Common myeloid progenitor, CD34-positive (primary cell): ENCODE data around the gene NAT8L.
A peak's percentile ranks its signal among the peaks of the same experiment; 100 is the strongest.

Experiments
- CTCF ChIA-PET: fragments of 350-600 bp; sonication (Branson Sonifier 250); formaldehyde crosslinking; loops from one replicate; lab custom pipeline; 2021; ENCODE audit warnings: antibody characterized with exemption; lab: Charles Lee
- POLR2A ChIA-PET: fragments of 350-600 bp; sonication (Branson Sonifier 250); formaldehyde crosslinking; loops from one replicate; lab custom pipeline; 2021; ENCODE audit warnings: antibody characterized with exemption; lab: Charles Lee
- DNase-seq, 3 donors: peaks; one replicate each; pipeline versions ENCODE4 v3.0.0 to v3.0.0-alpha.2; 2013
- H3K27ac ChIP-seq, 2 experiments: 1 replicate in 1 of 2; 2 replicates in 1 of 2; pipeline ENCODE4 v1.7.0; 2013; ENCODE audit warnings: inconsistent platforms in 2 of 2, low read length in 2 of 2, mild to moderate bottlenecking in 2 of 2, low read depth in 1 of 2, moderate library complexity in 1 of 2; ENCODE audit not compliant: severe bottlenecking in 2 of 2, insufficient read depth in 1 of 2, poor library complexity in 1 of 2
- H3K27me3 ChIP-seq, 5 experiments: replicated peaks in 2 of 5; 1 replicate in 3 of 5; 2 replicates in 2 of 5; pipeline versions ENCODE4 v1.6.1 to v1.7.0; 2013; ENCODE audit warnings: low read length in 4 of 5, mild to moderate bottlenecking in 2 of 5, moderate library complexity in 2 of 5, inconsistent platforms in 1 of 5; ENCODE audit not compliant: insufficient read depth in 5 of 5, control insufficient read depth in 4 of 5
- H3K36me3 ChIP-seq, 4 experiments: 1 replicate in 2 of 4; 2 replicates in 2 of 4; pipeline versions ENCODE4 v1.6.1 to v1.7.0; 2013; ENCODE audit warnings: low read length in 3 of 4, control low read depth in 1 of 4, mild to moderate bottlenecking in 1 of 4; ENCODE audit not compliant: control insufficient read depth in 4 of 4, insufficient read depth in 4 of 4
- H3K4me1 ChIP-seq, 4 experiments: 1 replicate in 3 of 4; 2 replicates in 1 of 4; pipeline versions ENCODE4 v1.6.1 to v1.7.1; 2013; ENCODE audit warnings: low read length in 3 of 4, mild to moderate bottlenecking in 3 of 4, control low read depth in 1 of 4, inconsistent platforms in 1 of 4, moderate library complexity in 1 of 4; ENCODE audit not compliant: control insufficient read depth in 4 of 4, insufficient read depth in 4 of 4; ENCODE audit errors: control extremely low read depth in 1 of 4
- H3K4me3 ChIP-seq, 7 experiments: 1 replicate in 4 of 7; 2 replicates in 3 of 7; pipeline versions ENCODE4 v1.5.1 to v1.7.0; 2013; ENCODE audit warnings: mild to moderate bottlenecking in 7 of 7, low read length in 6 of 7, moderate library complexity in 6 of 7, inconsistent platforms in 2 of 7, low read depth in 2 of 7, control low read depth in 1 of 7; ENCODE audit not compliant: insufficient read depth in 4 of 7, control insufficient read depth in 1 of 7; ENCODE audit errors: extremely low read depth in 1 of 7
- H3K9me3 ChIP-seq, 5 experiments: 1 replicate in 4 of 5; 2 replicates in 1 of 5; pipeline versions ENCODE4 v1.6.1 to v1.7.1; 2013; ENCODE audit warnings: low read length in 4 of 5, mild to moderate bottlenecking in 2 of 5, inconsistent platforms in 1 of 5, low read depth in 1 of 5, moderate library complexity in 1 of 5; ENCODE audit not compliant: control insufficient read depth in 4 of 5, insufficient read depth in 2 of 5; ENCODE audit errors: control extremely low read depth in 1 of 5
- WGBS: methylation state at CpG from one replicate; pipeline ENCODE4 v1.1.5; 2013; ENCODE audit not compliant: insufficient coverage; 5-methylcytosine and 5-hydroxymethylcytosine counted together

The NAT8L gene

DNA sequence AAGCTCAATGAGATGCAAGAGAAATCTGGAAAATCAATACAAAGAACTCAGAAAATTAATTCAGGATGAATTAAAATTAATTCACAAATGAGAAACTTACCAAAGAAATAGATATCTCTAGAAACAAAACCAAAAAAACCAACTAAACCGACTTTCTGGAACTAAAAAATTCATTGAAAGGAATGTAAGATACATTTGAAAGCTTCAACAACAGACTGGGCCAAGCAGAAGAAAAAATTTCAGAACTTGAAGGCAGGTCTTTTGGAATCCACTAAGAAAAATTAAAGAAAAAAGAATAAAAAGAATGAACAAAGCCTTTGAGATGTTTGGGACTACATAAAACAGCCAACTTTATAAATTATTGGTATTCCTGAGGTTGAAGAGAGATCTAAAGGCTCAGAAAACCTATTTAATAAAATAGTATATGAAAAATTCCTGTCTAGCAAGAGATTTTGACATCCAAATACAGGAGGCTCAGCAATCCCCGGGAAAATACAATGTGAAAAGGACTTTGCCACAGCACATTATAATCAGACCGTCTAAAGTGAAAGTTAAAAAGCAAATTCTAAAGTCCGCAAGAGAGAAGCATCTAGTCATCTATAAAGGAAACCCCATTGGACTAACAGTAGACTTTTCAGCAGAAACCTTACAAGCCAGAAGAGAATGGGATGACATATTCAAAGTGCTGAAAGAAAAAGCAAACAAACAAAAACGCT lies 44.2 kb downstream of the NAT8L start:
- Histone ChIP-seq H3K27ac (no peak overlapping the region), H3K4me1 (no peaks in the 10 kb centered on the region), H3K36me3 (no peaks in the 10 kb centered on the region), H3K27me3 (peaks cover 0 to 4% (median 3%) of the 10 kb centered on the region in 5 experiments), H3K4me3 (no peak overlapping the region), H3K9me3 (peaks cover 0 to 29% (median 17%) of the 10 kb centered on the region in 5 experiments)
- DNase-seq = no peak
- CTCF ChIA-PET = no interaction called here
- 100% methylated on average over 3 of the region's 5 CpGs for WGBS
- POLR2A ChIA-PET = no interaction called here

DNA sequence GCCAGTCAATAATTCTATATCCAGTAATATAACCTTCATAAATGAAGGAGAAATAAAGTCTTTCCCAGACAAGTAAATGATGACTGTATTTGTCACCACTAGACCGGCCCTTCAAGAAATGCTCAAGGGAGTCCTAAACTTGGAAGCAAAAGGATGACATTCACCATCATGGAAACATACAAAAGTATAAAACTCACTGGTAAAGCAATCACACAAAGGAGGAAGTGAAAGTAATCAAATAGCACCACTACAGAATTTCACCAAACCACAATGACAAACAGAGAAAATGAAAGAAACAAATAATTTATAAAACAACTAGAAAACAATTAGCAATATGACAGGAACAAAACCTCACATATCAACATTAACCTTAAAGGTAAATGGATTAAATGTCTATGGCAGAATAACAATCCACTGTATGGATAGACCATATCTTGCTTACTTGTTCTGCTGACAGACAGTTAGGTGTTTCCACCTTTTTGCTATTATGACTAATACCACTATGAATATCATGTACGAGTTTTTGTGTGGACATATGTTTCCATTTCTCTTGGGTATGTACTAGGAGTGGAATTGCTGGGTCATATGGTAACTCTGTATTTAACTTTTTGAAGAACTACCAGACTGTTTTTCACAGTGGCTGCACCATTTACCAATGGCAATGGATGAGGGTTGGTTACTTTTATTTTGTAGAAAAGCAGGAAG lies 44.9 kb downstream of the NAT8L start:
- H3K4me1 ChIP-seq = no peaks in the 10 kb centered on the region
- ChIA-PET POLR2A (no interaction called here), CTCF (no interaction called here)
- 100% methylated on average over 1 of the region's 2 CpGs for WGBS
- H3K4me3 ChIP-seq = no peak overlapping the region
- no peaks in the 10 kb centered on the region for H3K36me3 ChIP-seq
- peaks cover 0 to 29% (median 17%) of the 10 kb centered on the region in 5 experiments for H3K9me3 ChIP-seq
- peaks cover 0 to 9% (median 6%) of the 10 kb centered on the region in 5 experiments for H3K27me3 ChIP-seq
- DNase-seq = peak in 2 of 3 donors; percentile 10 to 17
- no peak overlapping the region for H3K27ac ChIP-seq

DNA sequence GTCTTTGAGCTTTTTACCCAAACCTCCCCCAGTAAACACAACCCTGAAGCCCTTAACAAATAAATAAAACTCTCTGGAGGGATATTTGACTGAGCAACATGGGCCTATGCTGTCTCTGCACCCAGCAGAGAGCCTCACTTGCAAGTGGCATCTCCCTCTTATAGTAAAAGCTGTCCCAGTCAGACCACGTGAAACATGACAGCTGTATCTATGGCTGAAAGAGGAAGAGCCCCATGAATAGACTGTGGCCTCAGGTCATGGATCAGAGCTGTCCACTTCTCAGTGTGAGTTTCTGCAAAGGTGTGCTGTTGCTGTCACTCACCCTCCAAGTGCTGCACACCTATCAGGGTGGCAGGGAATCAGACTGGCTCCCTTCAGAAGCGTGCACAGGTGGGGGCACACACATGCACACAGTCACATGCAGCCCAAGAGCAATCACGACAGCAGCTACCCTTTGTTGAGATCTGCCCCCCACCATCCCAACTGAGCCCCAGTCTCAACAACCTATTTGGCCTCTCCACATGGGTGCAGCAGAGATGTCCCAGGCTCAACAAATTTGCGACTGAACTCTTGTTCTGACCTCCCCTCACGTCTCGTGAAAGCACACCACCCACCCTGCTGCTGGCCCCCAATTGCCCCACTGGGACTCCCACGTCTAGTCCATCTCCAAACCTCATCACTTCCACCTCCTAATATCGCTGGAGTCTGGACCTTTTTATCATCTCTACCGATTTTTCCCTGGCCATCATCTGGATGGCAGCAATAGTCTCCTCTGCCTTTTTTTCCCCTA lies 45.6 kb downstream of the NAT8L start:
- Histone ChIP-seq H3K4me3 (no peak overlapping the region), H3K4me1 (no peaks in the 10 kb centered on the region), H3K27ac (no peak overlapping the region), H3K36me3 (no peaks in the 10 kb centered on the region), H3K9me3 (peaks cover 0 to 29% (median 17%) of the 10 kb centered on the region in 5 experiments), H3K27me3 (peaks cover 0 to 9% (median 6%) of the 10 kb centered on the region in 5 experiments)
- ChIA-PET POLR2A (interaction anchor here (0.6 kb wide), 1 partner anchor 427 kb away, joined by 3 read pairs; no protein-coding TSS in a partner anchor), CTCF (no interaction called here)
- no peak for DNase-seq
- 89% methylated on average over 9 of the region's 9 CpGs for WGBS

DNA sequence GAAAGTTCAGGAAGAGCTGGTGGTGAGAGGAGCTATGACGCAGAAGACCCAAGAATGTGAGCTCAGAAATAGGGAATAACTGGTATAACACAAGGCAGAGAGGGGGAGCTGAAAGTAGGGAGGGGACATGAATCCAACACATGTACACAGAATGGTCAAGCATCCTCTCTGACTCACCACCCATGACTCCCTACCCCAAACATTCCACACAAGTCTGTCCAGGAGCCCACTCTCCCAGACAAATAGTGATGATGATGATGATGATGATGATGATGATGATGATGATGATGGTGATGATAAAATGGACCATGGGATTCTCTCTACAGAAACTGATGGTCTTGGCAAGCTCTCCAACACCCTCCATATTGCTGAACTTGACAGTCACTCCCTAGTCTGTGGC lies 46.4 kb downstream of the NAT8L start:
- POLR2A ChIA-PET = no interaction called here
- CTCF ChIA-PET = interaction anchor here (0.7 kb wide), 1 partner anchor 99 kb away, joined by 3 read pairs; no protein-coding TSS in a partner anchor
- Histone ChIP-seq H3K27me3 (peaks cover 0 to 9% (median 6%) of the 10 kb centered on the region in 5 experiments), H3K36me3 (no peaks in the 10 kb centered on the region), H3K4me1 (no peaks in the 10 kb centered on the region), H3K4me3 (no peak overlapping the region), H3K9me3 (peaks cover 0 to 29% (median 17%) of the 10 kb centered on the region in 5 experiments), H3K27ac (no peak overlapping the region)
- WGBS = 100% methylated on average over 1 of the region's 1 CpG
- DNase-seq = no peak

DNA sequence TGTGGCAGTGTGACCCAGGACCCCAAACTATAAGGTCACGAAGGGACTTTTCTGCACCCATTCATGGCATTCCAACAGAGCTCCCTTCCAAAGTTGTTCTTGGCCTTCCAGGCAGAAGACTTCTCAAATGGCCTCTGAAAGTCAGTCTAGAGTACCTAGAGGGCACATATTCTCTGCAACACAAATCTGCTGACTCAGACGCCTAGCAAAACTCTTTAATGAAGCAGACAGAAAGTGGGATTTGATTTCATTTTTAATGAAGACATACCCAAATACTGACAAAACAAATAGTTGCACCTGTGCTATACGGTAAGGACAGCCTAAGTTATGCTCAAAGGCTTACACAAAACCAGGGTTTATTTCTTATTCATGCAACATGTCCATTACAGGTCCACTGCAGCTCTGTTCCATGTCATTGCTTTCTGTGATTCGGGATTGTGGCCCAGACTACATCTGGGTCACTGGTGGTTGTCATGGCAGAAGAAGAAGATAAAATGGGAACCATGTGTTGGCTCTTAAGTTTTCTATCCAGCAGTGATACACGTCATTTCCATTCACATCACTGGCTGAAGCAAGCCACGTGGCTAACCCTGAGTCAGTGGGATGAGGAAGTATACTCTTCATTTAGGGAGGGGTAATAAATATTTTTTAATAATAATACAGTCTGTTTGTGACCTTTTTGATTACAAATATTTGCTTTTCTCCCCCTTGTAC lies 57.7 kb downstream of the NAT8L start:
- ChIA-PET CTCF (no interaction called here), POLR2A (interaction anchor here (0.9 kb wide), 1 partner anchor 45 kb away, joined by 3 read pairs; no protein-coding TSS in a partner anchor)
- H3K9me3 ChIP-seq = no peaks in the 10 kb centered on the region
- DNase-seq = no peak
- no peaks in the 10 kb centered on the region for H3K4me1 ChIP-seq
- peaks cover 0 to 5% (median 0%) of the 10 kb centered on the region in 5 experiments for H3K27me3 ChIP-seq
- 86% methylated on average over 4 of the region's 6 CpGs for WGBS
- no peaks in the 10 kb centered on the region for H3K36me3 ChIP-seq
- H3K4me3 ChIP-seq = no peak overlapping the region
- H3K27ac ChIP-seq = no peak overlapping the region
